GM12892 (cell line): ENCODE results near the gene DNAH11.

Experiments used
- POLR2A ChIP-seq: IDR thresholded peaks from 2 replicates; pipeline ENCODE4 v1.6.1; 2011; ENCODE audit warnings: low read depth, low read length, control low read depth
- POLR2AphosphoS5 ChIP-seq: IDR thresholded peaks from 2 replicates; pipeline ENCODE4 v1.6.1; 2011; ENCODE audit warnings: low read depth, low read length, control low read depth
- TAF1 ChIP-seq: IDR thresholded peaks from 2 replicates; pipeline ENCODE4 v1.6.1; 2011; ENCODE audit warnings: low read depth, mild to moderate bottlenecking, control low read depth, low read length, borderline replicate concordance

DNA sequence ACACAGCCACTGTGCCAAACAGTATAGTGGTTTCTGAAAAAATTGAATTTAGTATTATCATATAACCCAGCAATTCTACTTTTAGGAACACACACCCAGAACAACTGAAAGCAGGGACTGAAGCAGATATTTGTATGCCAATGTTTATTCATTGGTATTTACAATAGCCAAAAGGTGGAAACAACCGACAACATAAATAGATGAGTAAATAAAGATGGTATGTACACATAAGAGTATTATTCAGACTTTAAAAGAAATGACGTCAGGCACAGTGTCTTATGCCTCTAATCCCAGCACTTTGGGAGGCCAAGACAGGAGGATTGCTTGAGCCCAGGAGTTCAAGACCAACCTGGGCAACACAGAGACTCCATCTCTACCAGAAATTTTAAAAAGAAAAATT is 395.6 kb downstream of the DNAH11 start:
- TF ChIP-seq POLR2A (no peak), POLR2AphosphoS5 (no peak), TAF1 (no peak)
